K562 (cell line): ENCODE data around the gene FNBP1. TPM values are rescaled to one million over a fixed set of nuclear protein-coding genes. Genes with fewer than 3 reads are reported as not detected.

Experiments used
- ATAC-seq: fragments of 200-7000 bp; cut with Tn5 transposase; 3 replicates; pipeline ENCODE4 v1.9.1; 2020; ENCODE audit warnings: moderate library complexity
- BruUV-seq: library from RNA; stranded (reverse); fragments of 400-500 nt; replicated peaks from 2 replicates; lab custom pipeline; 2021; lab: Mats Ljungman, UMichigan
- CTCF ChIA-PET: fragments of 300-600 bp; formaldehyde crosslinking; extraction: SDS; loops from one replicate; lab custom pipeline; 2021; ENCODE audit warnings: low intra/inter-chr PET ratio; lab: Yijun Ruan, JAX
- POLR2A ChIA-PET: fragments of 300-600, 350-650 bp; sonication (Branson Sonifier 250); formaldehyde crosslinking; extraction: SDS; loops from one replicate; lab custom pipeline; 2021; ENCODE audit warnings: antibody characterized with exemption, inconsistent platforms; lab: Yijun Ruan, JAX
- DNase-seq, 4 experiments: peaks; one replicate each; pipeline versions ENCODE4 v3.0.0 to v3.0.0-alpha.2; 2011 to 2018; ENCODE audit warnings: low spot score in 3 of 4, mixed read lengths in 3 of 4; ENCODE audit errors: extremely low read depth in 1 of 4
- FAIRE-seq: peaks from 2 replicates; lab custom pipeline; 2011; peaks lifted over from hg19 to GRCh38; lab: Jason Lieb, UNC
- H2AFZ ChIP-seq: 2 replicates; pipeline ENCODE4 v1.6.0; 2011; ENCODE audit warnings: low read depth, low read length, control low read depth, inconsistent platforms
- H3K27ac ChIP-seq: fragments of 200-600 bp; 3 replicates; pipeline ENCODE4 v1.8.0; 2011; ENCODE audit warnings: low read depth, mild to moderate bottlenecking, control low read depth, inconsistent platforms, low read length, moderate library complexity, mixed read lengths; ENCODE audit errors: extremely low read depth
- H3K27me3 ChIP-seq, 2 experiments: fragments of 300-600 bp in 1 of 2; 2 replicates in 1 of 2; 3 replicates in 1 of 2; pipeline versions ENCODE4 v1.6.0 to v1.8.0; 2011; ENCODE audit warnings: inconsistent platforms in 2 of 2, low read length in 2 of 2, mild to moderate bottlenecking in 1 of 2, mixed read lengths in 1 of 2, moderate library complexity in 1 of 2; ENCODE audit not compliant: control insufficient read depth in 2 of 2, insufficient read depth in 2 of 2
- H3K36me3 ChIP-seq: fragments of 300-600 bp; 3 replicates; pipeline ENCODE4 v1.8.0; 2011; ENCODE audit warnings: mild to moderate bottlenecking, low read length, inconsistent platforms; ENCODE audit not compliant: control insufficient read depth, insufficient read depth
- H3K4me1 ChIP-seq, 2 experiments: fragments of 200-600 bp in 1 of 2; replicated peaks in 1 of 2; 2 replicates in 1 of 2; 3 replicates in 1 of 2; pipeline versions ENCODE4 v1.5.1 to v1.8.0; 2011; ENCODE audit warnings: inconsistent platforms in 2 of 2, low read length in 2 of 2, mild to moderate bottlenecking in 1 of 2, mixed read lengths in 1 of 2, moderate library complexity in 1 of 2; ENCODE audit not compliant: control insufficient read depth in 2 of 2, insufficient read depth in 2 of 2
- H3K4me2 ChIP-seq: 2 replicates; pipeline ENCODE4 v1.6.1; 2011; ENCODE audit warnings: low read length, control low read depth, inconsistent platforms, mixed read lengths; ENCODE audit not compliant: insufficient read depth
- H3K4me3 ChIP-seq: fragments of 200-600 bp; sonication (generic), shearing (Covaris generic); 2 replicates; pipeline ENCODE4 v1.5.1; 2016; ENCODE audit warnings: control low read depth, inconsistent platforms
- H3K79me2 ChIP-seq: fragments of 200-600 bp; 3 replicates; pipeline ENCODE4 v1.8.0; 2011; ENCODE audit warnings: low read length, inconsistent platforms; ENCODE audit not compliant: control insufficient read depth, insufficient read depth
- H3K9ac ChIP-seq, 2 experiments: 2 replicates each; pipeline versions ENCODE4 v1.6.0 to v1.6.1; 2011; ENCODE audit warnings: low read depth in 2 of 2, low read length in 2 of 2, control low read depth in 1 of 2, inconsistent platforms in 1 of 2, mild to moderate bottlenecking in 1 of 2, mixed read lengths in 1 of 2; ENCODE audit not compliant: insufficient read depth in 1 of 2
- H3K9me1 ChIP-seq: one replicate; pipeline ENCODE4 v1.6.0; 2011; ENCODE audit warnings: inconsistent platforms, mild to moderate bottlenecking, low read length, moderate library complexity; ENCODE audit not compliant: control insufficient read depth, insufficient read depth
- H3K9me3 ChIP-seq: replicated peaks from 2 replicates; pipeline ENCODE4 v1.5.1; 2011; ENCODE audit warnings: low read depth, low read length, inconsistent platforms; ENCODE audit not compliant: control insufficient read depth, insufficient read depth
- H4K20me1 ChIP-seq: replicated peaks from 2 replicates; pipeline ENCODE4 v1.6.1; 2011; ENCODE audit warnings: low read length, inconsistent platforms, mixed read lengths; ENCODE audit not compliant: control insufficient read depth, insufficient read depth
- NFE2L1 ChIP-seq: fragments of 450-650 bp; IDR thresholded peaks from 2 replicates; pipeline ENCODE4 v1.6.1; 2016; ENCODE audit warnings: missing genetic modification characterization, low read depth, mild to moderate bottlenecking, missing compliant biosample characterization, moderate library complexity, borderline replicate concordance
- PHF21A ChIP-seq: fragments of 450-650 bp; IDR thresholded peaks from 2 replicates; pipeline ENCODE4 v1.6.1; 2017; ENCODE audit warnings: low read depth, borderline replicate concordance
- RBM14 ChIP-seq: fragments of 200-400 bp; formaldehyde crosslinking; IDR thresholded peaks from 2 replicates; pipeline ENCODE4 v1.6.1; 2018; ENCODE audit warnings: low read depth, mild to moderate bottlenecking, low read length, moderate library complexity, borderline replicate concordance; ENCODE audit not compliant: insufficient read depth
- RBM25 ChIP-seq: fragments of 200-400 bp; formaldehyde crosslinking; IDR thresholded peaks from 2 replicates; pipeline ENCODE4 v1.6.1; 2018; ENCODE audit warnings: low read length, low read depth, moderate library complexity; ENCODE audit not compliant: severe bottlenecking
- ZNF121 ChIP-seq: sonication (generic); formaldehyde crosslinking; conservative IDR thresholded peaks from 2 replicates; pipeline ENCODE4 v1.8.0; 2022; ENCODE audit warnings: missing genetic modification reagents
- WGBS: fragments of 100-300 bp; shearing (Covaris generic); methylation state at CpG from one replicate; pipeline ENCODE4 v1.1.6; 2016; ENCODE audit warnings: low coverage, mixed read lengths; ENCODE audit not compliant: insufficient coverage; ENCODE audit errors: missing lambda C conversion rate; 5-methylcytosine and 5-hydroxymethylcytosine counted together
- in situ Hi-C: fragments of 300-500 bp; cut with MboI; formaldehyde crosslinking; loops from 4 replicates; pipeline ENCODE4 v1.15.0; 2018; ENCODE audit warnings: inconsistent platforms, mixed read lengths
- intact Hi-C: fragments of 100-400 bp; cut with micrococcal nuclease; formaldehyde crosslinking; loops from 2 replicates; pipeline ENCODE4 v1.14.2; 2022
- polyA plus RNA-seq, 8 experiments: library from polyadenylated mRNA; depleted of rRNA in 4 of 8; stranded (reverse) in 5 of 8; unstranded in 3 of 8; fragments of >200 nt; fragmentation: Nextera tagmentation in 2 of 8; fragmentation: Illumina TruSeq in 1 of 8; extraction: Ambion mirVana in 2 of 8; extraction: Trizol in 1 of 8; gene quantifications; 2 replicates each; pipeline versions ENCODE4 v1.2.1 to v1.2.3, GENCODE V29; 2011 to 2014; ENCODE audit warnings: inconsistent platforms in 1 of 8, missing spikeins in 1 of 8
- total RNA-seq, 7 experiments: library from RNA; depleted of rRNA in 6 of 7; stranded (reverse); fragments of >200 nt in 6 of 7; fragmentation: Illumina TruSeq in 2 of 7; extraction: Trizol in 2 of 7; gene quantifications; 2 replicates each; pipeline versions ENCODE4 v1.2.1 to v1.2.3, GENCODE V29; 2011 to 2021; ENCODE audit warnings: low replicate concordance in 1 of 7

Gene FNBP1
- total and polyA plus RNA-seq, 9 of the 15 experiments (the other 6 are each of a cell fraction or from before 2014, with no cell fraction given) = 1.8 to 14.9 (median 7.6) TPM

- Histone ChIP-seq H3K9me3 (no peaks in the 10 kb centered on the region), H3K36me3 (peaks cover 13% of the 10 kb centered on the region; the same call in 2 of the 3 replicates), H3K4me1 (peaks cover 3 to 6% of the 10 kb centered on the region in 2 experiments; a peak in 3 of 5 replicates), H3K9me1 (no peaks in the 10 kb centered on the region), H3K79me2 (peaks cover 39% of the 10 kb centered on the region), H2AFZ (no peak overlapping the region), H3K27ac (no peak overlapping the region), H3K4me2 (no peak overlapping the region), H3K9ac (no peak overlapping the region), H3K4me3 (no peak overlapping the region), H4K20me1 (peaks cover 3% of the 10 kb centered on the region; the same call in 1 of the 2 replicates), H3K27me3 (no peaks in the 10 kb centered on the region)
- DNase-seq = no peak
- TF ChIP-seq NFE2L1 (no peak), RBM25 (peak; percentile 25), ZNF121 (CRISPR knock-in tag) (peak; percentile 66), RBM14 (no peak)
- BruUV-seq = no TSS peak
- no peak for ATAC-seq
- FAIRE-seq = no peak
- in situ Hi-C loops = no loop called here
- WGBS = 68% methylated on average over 2 of the region's 2 CpGs
- POLR2A ChIA-PET = interaction anchor here (0.9 kb wide), 1 partner anchor 139 kb away, joined by 3 read pairs; no protein-coding TSS in a partner anchor
- CTCF ChIA-PET = no interaction called here
- intact Hi-C loops = no loop called here
Observed at GRCh38 chr9:130062750-130063149, 19.8 kb upstream of the FNBP1 start.

GRCh38 chr9:130060296-130060695 lies 17.3 kb upstream of the FNBP1 start:
- ChIA-PET CTCF (interaction anchor here (0.6 kb wide), 1 partner anchor 29 kb away, joined by 3 read pairs; no protein-coding TSS in a partner anchor), POLR2A (interaction anchor here (0.9 to 1.2 kb wide), 2 partner anchors 8 to 9 kb away, joined by 3 read pairs; no protein-coding TSS in a partner anchor)
- Histone ChIP-seq H4K20me1 (peaks cover 3% of the 10 kb centered on the region; the same call in 1 of the 2 replicates), H3K4me1 (peaks cover 3 to 7% of the 10 kb centered on the region in 2 experiments; a peak in 2 of 5 replicates), H3K79me2 (peaks cover 41% of the 10 kb centered on the region), H3K36me3 (peaks cover 13% of the 10 kb centered on the region; the same call in 2 of the 3 replicates), H2AFZ (no peak overlapping the region), H3K9me3 (no peaks in the 10 kb centered on the region), H3K27ac (no peak overlapping the region), H3K4me2 (no peak overlapping the region), H3K27me3 (no peaks in the 10 kb centered on the region), H3K9me1 (no peaks in the 10 kb centered on the region), H3K9ac (no peak overlapping the region), H3K4me3 (no peak overlapping the region)
- ATAC-seq = no peak
- DNase-seq = no peak
- intact Hi-C loops = no loop called here
- WGBS = 68% methylated on average over 7 of the region's 7 CpGs
- no TSS peak for BruUV-seq
- TF ChIP-seq PHF21A = no peak
- in situ Hi-C loops = no loop called here
- FAIRE-seq = no peak
